PC-9 (cell line): ENCODE measurements around the gene ZNF566. TPM values are rescaled to one million over a fixed set of nuclear protein-coding genes. Genes with fewer than 3 reads are reported as not detected.
A peak's percentile ranks its signal among the peaks of the same experiment; 100 is the strongest.

ENCODE experiments used
- BruUV-seq: library from RNA; stranded (reverse); fragments of 400-500 nt; replicated peaks from 2 replicates; lab custom pipeline; 2021; lab: Mats Ljungman, UMichigan
- CTCF ChIA-PET: fragments of 300-600 bp; sonication (Branson Sonifier 250); formaldehyde crosslinking; loops from one replicate; lab custom pipeline; 2022; ENCODE audit warnings: antibody characterized with exemption; lab: Charles Lee
- POLR2A ChIA-PET: fragments of 300-600 bp; sonication (Branson Sonifier 250); formaldehyde crosslinking; loops from one replicate; lab custom pipeline; 2022; ENCODE audit warnings: antibody characterized with exemption; ENCODE audit not compliant: unreplicated experiment; lab: Charles Lee
- DNase-seq, 2 experiments: peaks; one replicate each; pipeline versions ENCODE4 v3.0.0 to v3.0.0-alpha.2; 2015 to 2022; ENCODE audit warnings: mixed read lengths in 1 of 2
- H2AFZ ChIP-seq: fragments of 200-600 bp; sonication (generic); 2 replicates; pipeline ENCODE4 v1.8.1; 2017; ENCODE audit warnings: antibody characterized with exemption
- H3F3A ChIP-seq: fragments of 200-600 bp; sonication (generic); 2 replicates; pipeline ENCODE4 v1.8.1; 2017; ENCODE audit warnings: antibody characterized with exemption, mild to moderate bottlenecking, low read depth; ENCODE audit not compliant: insufficient read depth
- H3K27ac ChIP-seq: fragments of 200-600 bp; sonication (generic); 2 replicates; pipeline ENCODE4 v1.6.1; 2016; ENCODE audit warnings: mixed run types
- H3K27me3 ChIP-seq: fragments of 200-600 bp; sonication (generic); 2 replicates; pipeline ENCODE4 v1.6.1; 2016; ENCODE audit warnings: low read depth, mixed run types; ENCODE audit not compliant: insufficient read depth
- H3K36me3 ChIP-seq: fragments of 200-600 bp; sonication (generic); 2 replicates; pipeline ENCODE4 v1.6.1; 2016; ENCODE audit warnings: low read depth, mixed run types
- H3K4me1 ChIP-seq: fragments of 200-600 bp; sonication (generic); replicated peaks from 2 replicates; pipeline ENCODE4 v1.6.1; 2016; ENCODE audit warnings: mixed run types; ENCODE audit not compliant: insufficient read depth
- H3K4me2 ChIP-seq: fragments of 200-600 bp; sonication (generic); 2 replicates; pipeline ENCODE4 v1.6.1; 2017; ENCODE audit warnings: mixed run types
- H3K4me3 ChIP-seq: fragments of 200-600 bp; sonication (generic); 2 replicates; pipeline ENCODE4 v1.6.1; 2016; ENCODE audit warnings: mixed run types
- H3K79me2 ChIP-seq: fragments of 200-600 bp; sonication (generic); 2 replicates; pipeline ENCODE4 v1.6.1; 2017; ENCODE audit warnings: low read depth, mixed run types
- H3K9me2 ChIP-seq: fragments of 200-600 bp; sonication (generic); 2 replicates; pipeline ENCODE4 v1.8.1; 2017; ENCODE audit warnings: mild to moderate bottlenecking; ENCODE audit not compliant: insufficient read depth
- H3K9me3 ChIP-seq: fragments of 200-600 bp; sonication (generic); 2 replicates; pipeline ENCODE4 v1.8.1; 2016; ENCODE audit warnings: low read depth; ENCODE audit not compliant: insufficient read depth
- H4K20me1 ChIP-seq: fragments of 200-600 bp; sonication (generic); 2 replicates; pipeline ENCODE4 v1.8.1; 2017; ENCODE audit not compliant: insufficient read depth
- EZH2 ChIP-seq: fragments of 200-600 bp; sonication (generic); IDR thresholded peaks from 2 replicates; pipeline ENCODE4 v1.8.0; 2017; ENCODE audit warnings: antibody characterized with exemption, low read depth
- intact Hi-C: fragments of 100-400 bp; cut with micrococcal nuclease; formaldehyde crosslinking; loops from one replicate; pipeline ENCODE4 v1.10.0; 2022; ENCODE audit not compliant: unreplicated experiment
- total RNA-seq: library from RNA; stranded (reverse); gene quantifications from 2 replicates; pipeline ENCODE4 v1.2.3, GENCODE V29; 2021
- TF ChIP-seq, protein P1 (sequence below): fragments of 200-600 bp; sonication (generic); conservative IDR thresholded peaks from 2 replicates; pipeline ENCODE4 v1.6.1; 2017; ENCODE audit warnings: mixed run types, antibody characterized with exemption, mild to moderate bottlenecking, moderate library complexity

Gene ZNF566
- total RNA-seq, 1 experiment from 2014 or later, result 7.9 TPM

- Histone ChIP-seq H3F3A (no peaks in the 10 kb centered on the region), H3K9me2 (no peaks in the 10 kb centered on the region), H3K4me3 (peak within 1 kb of the TSS; percentile 51), H3K4me2 (peak within 1 kb of the TSS; percentile 53), H3K36me3 (no peaks in the 10 kb centered on the region), H3K79me2 (no peaks in the 10 kb centered on the region), H2AFZ (peak within 1 kb of the TSS; percentile 72), H3K4me1 (no peaks in the 10 kb centered on the region), H3K27ac (no peak within 1 kb of the TSS), H3K27me3 (no peaks in the 10 kb centered on the region), H3K9me3 (no peaks in the 10 kb centered on the region; the same call in none of the 2 replicates), H4K20me1 (no peaks in the 10 kb centered on the region)
- CTCF ChIA-PET, result interaction anchor here (0.7 kb wide), 1 partner anchor 110 kb away, joined by 3 read pairs; the partner anchor contains the start of gene ZNF260
- intact Hi-C loops, result no loop called here
- no TSS peak for BruUV-seq
- TF ChIP-seq, protein P1, sequence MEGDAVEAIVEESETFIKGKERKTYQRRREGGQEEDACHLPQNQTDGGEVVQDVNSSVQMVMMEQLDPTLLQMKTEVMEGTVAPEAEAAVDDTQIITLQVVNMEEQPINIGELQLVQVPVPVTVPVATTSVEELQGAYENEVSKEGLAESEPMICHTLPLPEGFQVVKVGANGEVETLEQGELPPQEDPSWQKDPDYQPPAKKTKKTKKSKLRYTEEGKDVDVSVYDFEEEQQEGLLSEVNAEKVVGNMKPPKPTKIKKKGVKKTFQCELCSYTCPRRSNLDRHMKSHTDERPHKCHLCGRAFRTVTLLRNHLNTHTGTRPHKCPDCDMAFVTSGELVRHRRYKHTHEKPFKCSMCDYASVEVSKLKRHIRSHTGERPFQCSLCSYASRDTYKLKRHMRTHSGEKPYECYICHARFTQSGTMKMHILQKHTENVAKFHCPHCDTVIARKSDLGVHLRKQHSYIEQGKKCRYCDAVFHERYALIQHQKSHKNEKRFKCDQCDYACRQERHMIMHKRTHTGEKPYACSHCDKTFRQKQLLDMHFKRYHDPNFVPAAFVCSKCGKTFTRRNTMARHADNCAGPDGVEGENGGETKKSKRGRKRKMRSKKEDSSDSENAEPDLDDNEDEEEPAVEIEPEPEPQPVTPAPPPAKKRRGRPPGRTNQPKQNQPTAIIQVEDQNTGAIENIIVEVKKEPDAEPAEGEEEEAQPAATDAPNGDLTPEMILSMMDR, result no peak
- TF ChIP-seq EZH2, result no peak
- POLR2A ChIA-PET, result no interaction called here
- DNase-seq, result peak in 1 of 2 experiments; percentile 58
These were observed 70.9 kb downstream of the ZNF566 start, which contains the start of gene ZFP82 for GRCh38 chr19:36418287-36419001. ZFP82 (minus strand) TSS chr19:36418644; CDS start chr19:36409789, 8,855 bp downstream.

DNA sequence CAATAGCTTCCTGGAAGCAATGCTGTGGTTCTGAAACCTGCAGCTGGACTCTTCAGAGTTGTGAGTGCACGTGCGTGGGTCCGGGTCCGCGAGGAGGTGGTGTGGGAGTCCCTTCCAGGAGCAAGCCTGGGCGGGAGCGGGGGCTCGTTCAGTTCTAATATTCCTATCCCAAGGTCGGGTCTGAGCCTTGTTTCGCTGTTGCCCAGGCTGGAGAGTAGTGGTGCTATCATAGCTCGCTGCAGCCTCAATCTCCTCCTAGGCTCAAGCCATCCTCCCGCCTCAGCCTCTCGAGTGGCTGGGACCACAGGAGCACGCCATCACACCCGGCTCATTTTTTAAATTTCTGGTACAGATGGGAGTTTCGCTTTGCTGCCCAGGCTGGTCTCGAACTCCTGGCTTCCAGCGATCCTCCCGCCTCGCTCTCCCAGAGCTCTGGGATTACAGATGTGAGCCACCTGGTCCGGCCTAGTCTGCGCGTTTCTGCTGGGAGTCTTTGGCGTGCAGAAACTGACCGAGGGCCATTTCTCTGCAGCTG is 71.5 kb downstream of the ZNF566 start:
- Histone ChIP-seq H3K36me3 (no peaks in the 10 kb centered on the region), H3K4me3 (peak overlapping the region; percentile 51), H3K27ac (no peak overlapping the region), H3K9me2 (no peaks in the 10 kb centered on the region), H3K9me3 (no peaks in the 10 kb centered on the region; the same call in none of the 2 replicates), H4K20me1 (no peaks in the 10 kb centered on the region), H3K27me3 (no peaks in the 10 kb centered on the region), H2AFZ (peak overlapping the region; percentile 72), H3K4me1 (no peaks in the 10 kb centered on the region), H3F3A (no peaks in the 10 kb centered on the region), H3K79me2 (no peaks in the 10 kb centered on the region), H3K4me2 (peak overlapping the region; percentile 53)
- TF ChIP-seq, protein P1, result no peak
- no peak for TF ChIP-seq EZH2
- TSS peak; percentile 43 for BruUV-seq
- no peak for DNase-seq
- ChIA-PET POLR2A (no interaction called here), CTCF (no interaction called here)
- intact Hi-C loops, result no loop called here

DNA sequence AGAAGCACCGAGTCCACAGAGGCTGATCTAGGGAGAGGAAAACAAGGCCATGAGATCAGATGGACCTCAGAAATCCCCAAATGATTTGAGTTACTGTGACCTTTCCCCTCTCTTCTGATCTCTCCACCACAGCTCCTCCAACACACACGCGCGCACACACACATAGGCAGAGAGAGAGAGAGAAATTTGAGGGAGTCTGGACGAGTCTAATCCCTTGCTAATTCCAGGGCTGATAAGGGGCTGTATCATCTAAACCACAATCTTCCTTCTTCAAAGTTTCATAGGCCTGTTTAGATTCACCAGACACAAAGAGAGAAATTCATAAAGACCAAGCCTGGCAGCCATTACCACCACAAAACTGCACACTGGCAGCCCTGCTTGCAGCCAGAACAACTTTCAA is 79.5 kb downstream of the ZNF566 start:
- Histone ChIP-seq H3F3A (no peaks in the 10 kb centered on the region), H3K36me3 (no peaks in the 10 kb centered on the region), H3K27me3 (no peaks in the 10 kb centered on the region), H3K4me1 (no peaks in the 10 kb centered on the region), H3K9me2 (no peaks in the 10 kb centered on the region), H3K79me2 (no peaks in the 10 kb centered on the region), H2AFZ (no peak overlapping the region), H3K4me2 (no peak overlapping the region), H4K20me1 (no peaks in the 10 kb centered on the region), H3K4me3 (no peak overlapping the region), H3K9me3 (peaks cover 3% of the 10 kb centered on the region; the same call in 1 of the 2 replicates), H3K27ac (no peak overlapping the region)
- intact Hi-C loops, result no loop called here
- POLR2A ChIA-PET, result no interaction called here
- no TSS peak for BruUV-seq
- TF ChIP-seq, protein P1, result no peak
- TF ChIP-seq EZH2, result no peak
- CTCF ChIA-PET, result no interaction called here
- no peak for DNase-seq
